SK-N-SH treated with all-trans-retinoic acid at 6 μM for 48 hours (cell line): ENCODE measurements around the gene INTS1.

Experiments
- BACH2 ChIP-seq: fragments of 250-450 bp; sonication (Bioruptor Pico); IDR thresholded peaks from 2 replicates; pipeline ENCODE4 v1.9.0; 2021; ENCODE audit warnings: mild to moderate bottlenecking, borderline replicate concordance
- OSR1 ChIP-seq: fragments of 250-450 bp; sonication (Bioruptor Pico); IDR thresholded peaks from 2 replicates; pipeline ENCODE4 v1.8.0; 2022; ENCODE audit warnings: moderate library complexity, mild to moderate bottlenecking, inconsistent platforms
- ZFP3 ChIP-seq: fragments of 250-450 bp; sonication (Bioruptor Pico); IDR thresholded peaks from 2 replicates; pipeline ENCODE4 v1.5.0; 2020; ENCODE audit warnings: mild to moderate bottlenecking, moderate library complexity
- TF ChIP-seq, protein P1 (sequence below): fragments of 250-450 bp; sonication (Bioruptor Pico); IDR thresholded peaks from 2 replicates; pipeline ENCODE4 v1.8.0; 2020; ENCODE audit warnings: mild to moderate bottlenecking, moderate library complexity, borderline replicate concordance

GRCh38 chr7:1550846-1551155 is 46.6 kb upstream of the INTS1 start:
- TF ChIP-seq, protein P1, sequence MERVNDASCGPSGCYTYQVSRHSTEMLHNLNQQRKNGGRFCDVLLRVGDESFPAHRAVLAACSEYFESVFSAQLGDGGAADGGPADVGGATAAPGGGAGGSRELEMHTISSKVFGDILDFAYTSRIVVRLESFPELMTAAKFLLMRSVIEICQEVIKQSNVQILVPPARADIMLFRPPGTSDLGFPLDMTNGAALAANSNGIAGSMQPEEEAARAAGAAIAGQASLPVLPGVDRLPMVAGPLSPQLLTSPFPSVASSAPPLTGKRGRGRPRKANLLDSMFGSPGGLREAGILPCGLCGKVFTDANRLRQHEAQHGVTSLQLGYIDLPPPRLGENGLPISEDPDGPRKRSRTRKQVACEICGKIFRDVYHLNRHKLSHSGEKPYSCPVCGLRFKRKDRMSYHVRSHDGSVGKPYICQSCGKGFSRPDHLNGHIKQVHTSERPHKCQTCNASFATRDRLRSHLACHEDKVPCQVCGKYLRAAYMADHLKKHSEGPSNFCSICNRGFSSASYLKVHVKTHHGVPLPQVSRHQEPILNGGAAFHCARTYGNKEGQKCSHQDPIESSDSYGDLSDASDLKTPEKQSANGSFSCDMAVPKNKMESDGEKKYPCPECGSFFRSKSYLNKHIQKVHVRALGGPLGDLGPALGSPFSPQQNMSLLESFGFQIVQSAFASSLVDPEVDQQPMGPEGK (CRISPR knock-in tag), result no peak
- TF ChIP-seq ZFP3 (CRISPR knock-in tag), result no peak
- TF ChIP-seq BACH2, result no peak
- TF ChIP-seq OSR1 (CRISPR knock-in tag), result no peak
